ENCODE results near the gene ZCCHC14.

The ZCCHC14 gene

DNA sequence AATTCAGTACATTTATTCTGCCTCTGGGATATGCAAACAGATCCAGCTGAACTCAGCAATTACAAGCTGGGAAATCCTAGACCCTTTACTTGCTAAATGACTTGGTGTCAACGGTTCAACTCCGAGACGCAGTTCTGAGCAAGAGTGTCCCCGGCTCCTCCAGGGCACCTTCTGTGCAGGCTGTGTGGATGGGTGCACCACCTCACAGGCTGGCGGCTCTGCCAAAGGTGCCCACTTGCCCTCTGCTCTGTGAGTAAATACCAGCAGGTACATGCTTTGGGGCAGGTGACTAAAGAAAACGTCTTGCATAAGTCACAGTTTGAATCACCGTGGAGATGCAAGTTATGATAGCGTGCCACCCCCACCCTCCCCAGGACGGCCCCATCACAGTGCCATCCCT lies 77.4 kb downstream of the ZCCHC14 start:
- no peak overlapping the region for H3K27ac ChIP-seq
- TF ChIP-seq ZFX (IDR thresholded peaks at IDR 0.05), result no peak
- TF ChIP-seq, protein P1, sequence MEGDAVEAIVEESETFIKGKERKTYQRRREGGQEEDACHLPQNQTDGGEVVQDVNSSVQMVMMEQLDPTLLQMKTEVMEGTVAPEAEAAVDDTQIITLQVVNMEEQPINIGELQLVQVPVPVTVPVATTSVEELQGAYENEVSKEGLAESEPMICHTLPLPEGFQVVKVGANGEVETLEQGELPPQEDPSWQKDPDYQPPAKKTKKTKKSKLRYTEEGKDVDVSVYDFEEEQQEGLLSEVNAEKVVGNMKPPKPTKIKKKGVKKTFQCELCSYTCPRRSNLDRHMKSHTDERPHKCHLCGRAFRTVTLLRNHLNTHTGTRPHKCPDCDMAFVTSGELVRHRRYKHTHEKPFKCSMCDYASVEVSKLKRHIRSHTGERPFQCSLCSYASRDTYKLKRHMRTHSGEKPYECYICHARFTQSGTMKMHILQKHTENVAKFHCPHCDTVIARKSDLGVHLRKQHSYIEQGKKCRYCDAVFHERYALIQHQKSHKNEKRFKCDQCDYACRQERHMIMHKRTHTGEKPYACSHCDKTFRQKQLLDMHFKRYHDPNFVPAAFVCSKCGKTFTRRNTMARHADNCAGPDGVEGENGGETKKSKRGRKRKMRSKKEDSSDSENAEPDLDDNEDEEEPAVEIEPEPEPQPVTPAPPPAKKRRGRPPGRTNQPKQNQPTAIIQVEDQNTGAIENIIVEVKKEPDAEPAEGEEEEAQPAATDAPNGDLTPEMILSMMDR (conservative IDR thresholded peaks at IDR 0.05), result no peak

DNA sequence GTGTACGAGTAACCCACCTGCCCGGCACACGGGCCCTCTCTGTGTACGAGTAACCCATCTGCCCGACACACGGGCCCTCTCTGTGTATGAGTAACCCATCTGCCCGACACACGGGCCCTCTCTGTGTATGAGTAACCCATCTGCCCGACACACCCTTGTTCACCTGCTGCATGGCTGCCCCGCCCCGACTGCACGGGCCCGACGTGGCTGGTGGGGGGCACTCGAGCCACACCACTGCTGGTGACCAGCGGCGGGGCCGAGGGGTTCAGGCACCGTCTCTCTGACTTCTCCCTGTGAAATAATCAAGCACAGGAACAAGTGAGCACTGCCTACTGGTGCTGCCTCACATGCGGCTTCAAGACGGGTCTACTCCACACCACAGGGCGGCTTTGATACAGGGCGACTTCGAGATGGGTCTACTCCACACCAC lies 78.6 kb downstream of the ZCCHC14 start:
- TF ChIP-seq, protein P1 (conservative IDR thresholded peaks at IDR 0.05), result no peak
- TF ChIP-seq ZFX (IDR thresholded peaks at IDR 0.05), result no peak
- no peak overlapping the region for H3K27ac ChIP-seq

DNA sequence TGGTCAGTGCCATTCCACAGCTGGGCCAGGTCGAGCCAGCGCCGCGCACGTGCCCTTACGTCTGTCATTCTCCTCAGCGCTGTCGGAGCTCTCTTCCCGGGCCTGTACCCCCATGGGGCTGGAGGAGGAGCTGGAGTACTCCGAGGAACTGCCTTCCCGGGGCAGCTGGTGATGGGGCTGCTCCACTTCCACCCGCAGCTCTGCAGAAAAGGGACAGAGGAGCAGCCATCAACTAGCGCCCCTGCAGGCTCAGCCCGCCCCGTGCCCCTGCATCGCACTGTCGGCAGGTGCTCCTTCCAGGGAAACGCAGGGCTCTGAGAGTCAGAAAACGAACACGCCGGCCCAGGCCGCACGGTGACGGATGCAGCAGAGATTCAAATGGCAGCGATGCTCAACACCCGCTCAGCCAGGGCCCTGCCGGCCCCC lies 79.8 kb downstream of the ZCCHC14 start:
- TF ChIP-seq ZFX (IDR thresholded peaks at IDR 0.05), result no peak
- TF ChIP-seq, protein P1 (conservative IDR thresholded peaks at IDR 0.05), result no peak

DNA sequence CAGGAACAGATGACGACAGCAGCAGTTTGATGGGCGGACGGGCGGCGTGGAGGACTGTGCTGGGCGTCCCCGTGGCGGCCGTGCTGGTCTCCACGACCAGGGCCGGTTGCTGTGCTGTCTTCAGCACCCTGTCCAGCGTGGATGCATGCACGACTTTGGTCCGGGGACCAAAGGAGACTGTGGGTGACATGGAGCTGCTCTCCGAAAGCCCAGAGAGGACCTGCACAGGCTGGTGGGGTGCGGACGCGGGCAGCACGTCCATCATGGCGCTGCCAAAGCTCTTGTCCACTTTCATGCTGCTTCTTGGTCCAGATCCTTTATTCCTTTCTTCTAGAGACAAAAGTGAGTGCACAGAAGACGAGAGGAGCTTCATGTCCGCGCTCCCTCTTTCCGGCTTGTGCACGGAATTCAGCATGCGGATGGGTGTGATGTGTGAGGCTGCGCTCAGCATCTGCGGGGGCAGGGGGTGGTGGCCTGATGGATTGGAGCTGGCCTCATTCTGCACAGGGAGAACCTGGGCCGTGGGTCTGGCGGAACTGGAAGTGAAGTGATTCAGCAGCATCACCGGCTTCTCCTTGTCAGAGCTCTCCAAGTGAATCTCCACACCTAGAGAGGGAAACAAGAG lies 80.3 kb downstream of the ZCCHC14 start:
- H3K27ac ChIP-seq, result no peak overlapping the region
- TF ChIP-seq, protein P1 (conservative IDR thresholded peaks at IDR 0.05), result no peak
- TF ChIP-seq ZFX (IDR thresholded peaks at IDR 0.05), result no peak

More for the DNA sequence above, 79.8 kb downstream of the ZCCHC14 start:
- H3K27ac ChIP-seq, result no peak overlapping the region

DNA sequence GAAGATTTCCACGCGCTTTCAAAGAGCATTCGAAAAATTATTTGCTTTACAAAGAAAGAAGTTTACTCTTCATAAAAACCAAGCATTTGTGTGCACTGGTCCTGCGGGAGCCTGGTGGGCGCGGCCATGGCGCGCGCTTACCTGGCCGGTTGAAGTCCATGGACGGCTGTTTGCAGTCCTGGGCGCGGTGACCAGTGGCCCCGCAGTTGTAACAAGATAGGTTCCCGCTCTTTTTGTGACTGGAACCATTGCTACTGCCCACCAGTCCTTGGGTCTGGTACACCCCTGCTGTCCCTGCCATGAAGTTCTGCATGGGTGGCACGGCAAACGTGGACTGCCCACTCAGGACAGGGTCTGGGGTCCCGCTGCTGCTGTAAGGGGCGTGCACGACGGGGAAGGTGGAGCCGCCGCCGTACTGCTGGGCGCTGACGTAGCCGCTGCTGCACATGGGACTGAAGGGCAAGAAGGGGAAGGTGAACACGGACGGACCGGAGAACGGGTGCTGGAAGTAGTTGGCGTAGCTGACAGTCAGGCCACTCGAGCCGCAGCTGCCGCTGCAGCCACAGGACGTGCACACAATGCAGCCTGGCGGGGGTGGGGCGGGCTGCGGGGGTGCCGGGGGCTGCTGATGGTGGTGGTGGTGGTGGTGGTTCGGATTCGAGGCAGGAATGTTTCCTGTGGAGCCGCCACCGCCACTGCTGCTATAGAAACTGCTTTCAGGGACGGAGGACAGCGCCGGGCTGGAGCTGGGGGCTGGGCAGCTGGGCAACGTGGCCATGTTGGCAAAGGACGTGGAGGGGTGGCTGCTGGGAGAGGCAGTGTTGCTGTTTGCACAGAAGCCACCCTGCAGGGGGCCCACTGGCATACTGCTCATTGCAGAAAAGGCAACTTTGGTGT lies 81.2 kb downstream of the ZCCHC14 start:
- no peak overlapping the region for H3K27ac ChIP-seq
- TF ChIP-seq, protein P1 (conservative IDR thresholded peaks at IDR 0.05), result no peak
- no peak for TF ChIP-seq ZFX (IDR thresholded peaks at IDR 0.05)

DNA sequence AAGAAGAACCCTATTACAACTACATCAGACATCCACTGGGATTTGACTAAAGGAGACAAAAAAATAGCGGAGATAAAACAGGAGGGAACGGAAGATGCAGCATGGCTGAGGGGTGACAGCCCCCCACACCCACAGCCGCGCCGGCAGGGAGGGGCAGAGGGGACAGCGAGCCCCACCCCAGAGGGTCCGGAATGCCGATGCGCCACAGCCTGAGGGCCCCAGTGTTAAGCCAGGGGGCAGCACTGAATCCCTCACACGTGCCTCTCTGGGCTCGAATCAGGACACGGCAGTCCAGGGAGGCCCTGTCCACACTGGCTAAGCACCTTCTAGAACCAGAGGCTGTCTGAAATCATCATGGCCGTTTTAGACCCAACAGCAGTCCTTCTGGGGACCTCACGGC lies 81.9 kb downstream of the ZCCHC14 start:
- H3K27ac ChIP-seq, result no peak overlapping the region
- no peak for TF ChIP-seq ZFX (IDR thresholded peaks at IDR 0.05)
- TF ChIP-seq, protein P1 (conservative IDR thresholded peaks at IDR 0.05), result no peak

DNA sequence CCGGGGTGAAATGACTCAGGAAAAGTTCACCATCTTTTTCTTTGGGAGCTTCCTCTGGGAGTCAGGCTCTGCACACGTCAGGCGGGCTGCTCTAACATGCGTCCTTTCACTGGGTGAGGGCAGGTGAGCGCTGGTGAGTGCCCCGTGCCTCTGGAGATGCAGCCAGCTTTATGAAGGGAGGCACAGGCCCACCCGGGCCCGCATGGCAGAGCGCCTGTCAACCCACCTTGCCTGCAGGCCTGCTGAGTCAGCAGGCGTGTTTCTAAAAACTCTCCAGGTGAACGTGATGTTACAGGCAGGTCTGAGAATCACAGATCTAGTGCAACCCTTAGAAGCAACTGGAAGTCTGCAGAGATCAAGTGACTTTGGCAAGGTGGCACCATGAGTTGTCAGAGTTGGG lies 82.3 kb downstream of the ZCCHC14 start:
- no peak overlapping the region for H3K27ac ChIP-seq
- TF ChIP-seq, protein P1 (conservative IDR thresholded peaks at IDR 0.05), result no peak
- TF ChIP-seq ZFX (IDR thresholded peaks at IDR 0.05), result no peak
